ENCODE data around the gene HMGN5. TPM values are rescaled to one million over a fixed set of nuclear protein-coding genes. Genes with fewer than 3 reads are reported as not detected.
A peak's percentile ranks its signal among the peaks of the same experiment; 100 is the strongest.

HMGN5 gene
- total and polyA plus RNA-seq, 9 donors: 1.3 to 11.6 (median 7.1) TPM

GRCh38 chrX:81215685-81216084, 14.0 kb upstream of the HMGN5 start:
- Histone ChIP-seq H3K9me3 (replicated peaks; ENCODE audit: control insufficient read depth, low read depth, low read length) (no peaks in the 10 kb centered on the region), H3K27ac (ENCODE audit: low read length) (no peak overlapping the region), H3K4me3 (ENCODE audit: low read length) (no peak overlapping the region), H3K4me1 (ENCODE audit: control insufficient read depth, insufficient read depth, low read length) (no peaks in the 10 kb centered on the region), H3K36me3 (ENCODE audit: control insufficient read depth, insufficient read depth, low read length) (no peaks in the 10 kb centered on the region), H3K27me3 (ENCODE audit: control insufficient read depth, insufficient read depth, low read length) (no peaks in the 10 kb centered on the region)
- DNase-seq: no peak
- WGBS (ENCODE audit: insufficient coverage): no CpG with 5 or more reads among the region's 1 CpG

GRCh38 chrX:81208916-81209315, 7.2 kb upstream of the HMGN5 start:
- DNase-seq: no peak
- Histone ChIP-seq H3K36me3 (ENCODE audit: control insufficient read depth, insufficient read depth, low read length) (no peaks in the 10 kb centered on the region), H3K4me1 (ENCODE audit: control insufficient read depth, insufficient read depth, low read length) (no peaks in the 10 kb centered on the region), H3K27me3 (ENCODE audit: control insufficient read depth, insufficient read depth, low read length) (no peaks in the 10 kb centered on the region), H3K4me3 (ENCODE audit: low read length) (no peak overlapping the region), H3K27ac (ENCODE audit: low read length) (no peak overlapping the region), H3K9me3 (replicated peaks; ENCODE audit: control insufficient read depth, low read depth, low read length) (no peaks in the 10 kb centered on the region)
- WGBS (ENCODE audit: insufficient coverage): 57% methylated on average over 1 of the region's 8 CpGs

GRCh38 chrX:81206476-81206875, 4.8 kb upstream of the HMGN5 start:
- H3K27ac ChIP-seq (ENCODE audit: low read length): no peak overlapping the region
- 42% methylated on average over 1 of the region's 1 CpG for WGBS (ENCODE audit: insufficient coverage)
- peaks cover 4% of the 10 kb centered on the region for H3K27me3 ChIP-seq (ENCODE audit: control insufficient read depth, insufficient read depth, low read length)

GRCh38 chrX:81205551-81205950, 3.8 kb upstream of the HMGN5 start:
- Histone ChIP-seq H3K4me1 (ENCODE audit: control insufficient read depth, insufficient read depth, low read length) (no peaks in the 10 kb centered on the region), H3K27me3 (ENCODE audit: control insufficient read depth, insufficient read depth, low read length) (peaks cover 4% of the 10 kb centered on the region), H3K9me3 (replicated peaks; ENCODE audit: control insufficient read depth, low read depth, low read length) (no peaks in the 10 kb centered on the region), H3K36me3 (ENCODE audit: control insufficient read depth, insufficient read depth, low read length) (no peaks in the 10 kb centered on the region), H3K4me3 (ENCODE audit: low read length) (no peak overlapping the region), H3K27ac (ENCODE audit: low read length) (no peak overlapping the region)
- no CpG with 5 or more reads among the region's 2 CpGs for WGBS (ENCODE audit: insufficient coverage)
- DNase-seq: peak; percentile 17

More at GRCh38 chrX:81206476-81206875, 4.8 kb upstream of the HMGN5 start:
- DNase-seq: no peak
- Histone ChIP-seq H3K4me1 (ENCODE audit: control insufficient read depth, insufficient read depth, low read length) (no peaks in the 10 kb centered on the region), H3K36me3 (ENCODE audit: control insufficient read depth, insufficient read depth, low read length) (no peaks in the 10 kb centered on the region), H3K9me3 (replicated peaks; ENCODE audit: control insufficient read depth, low read depth, low read length) (no peaks in the 10 kb centered on the region), H3K4me3 (ENCODE audit: low read length) (no peak overlapping the region)

- H3K36me3 ChIP-seq (ENCODE audit: control insufficient read depth, insufficient read depth, low read length): no peaks in the 10 kb centered on the region
- H3K27me3 ChIP-seq (ENCODE audit: control insufficient read depth, insufficient read depth, low read length): peaks cover 4% of the 10 kb centered on the region
- no peaks in the 10 kb centered on the region for H3K9me3 ChIP-seq (replicated peaks; ENCODE audit: control insufficient read depth, low read depth, low read length)
- no CpG with 5 or more reads among the region's 1 CpG for WGBS (ENCODE audit: insufficient coverage)
- peak overlapping the region; percentile 95 for H3K27ac ChIP-seq (ENCODE audit: low read length)
- peak overlapping the region; percentile 69 for H3K4me3 ChIP-seq (ENCODE audit: low read length)
- H3K4me1 ChIP-seq (ENCODE audit: control insufficient read depth, insufficient read depth, low read length): no peaks in the 10 kb centered on the region
- DNase-seq: no peak
These were observed 1.2 kb upstream of the HMGN5 start for GRCh38 chrX:81202943-81203342.

GRCh38 chrX:81202456-81202819, 725 bp upstream of the HMGN5 start:
- no peak for DNase-seq
- H3K36me3 ChIP-seq (ENCODE audit: control insufficient read depth, insufficient read depth, low read length): no peaks in the 10 kb centered on the region
- peaks cover 4% of the 10 kb centered on the region for H3K27me3 ChIP-seq (ENCODE audit: control insufficient read depth, insufficient read depth, low read length)
- no peaks in the 10 kb centered on the region for H3K9me3 ChIP-seq (replicated peaks; ENCODE audit: control insufficient read depth, low read depth, low read length)
- peak overlapping the region; percentile 69 for H3K4me3 ChIP-seq (ENCODE audit: low read length)
- H3K4me1 ChIP-seq (ENCODE audit: control insufficient read depth, insufficient read depth, low read length): no peaks in the 10 kb centered on the region
- peak overlapping the region; percentile 95 for H3K27ac ChIP-seq (ENCODE audit: low read length)
- 32% methylated on average over 6 of the region's 8 CpGs for WGBS (ENCODE audit: insufficient coverage)

GRCh38 chrX:81201071-81201470, 642 bp downstream of the HMGN5 start:
- H3K27ac ChIP-seq (ENCODE audit: low read length): peak overlapping the region; percentile 95
- WGBS (ENCODE audit: insufficient coverage): no CpG with 5 or more reads among the region's 1 CpG
- no peaks in the 10 kb centered on the region for H3K9me3 ChIP-seq (replicated peaks; ENCODE audit: control insufficient read depth, low read depth, low read length)
- H3K27me3 ChIP-seq (ENCODE audit: control insufficient read depth, insufficient read depth, low read length): peaks cover 4% of the 10 kb centered on the region
- H3K4me1 ChIP-seq (ENCODE audit: control insufficient read depth, insufficient read depth, low read length): no peaks in the 10 kb centered on the region
- H3K36me3 ChIP-seq (ENCODE audit: control insufficient read depth, insufficient read depth, low read length): no peaks in the 10 kb centered on the region
- peak overlapping the region; percentile 69 for H3K4me3 ChIP-seq (ENCODE audit: low read length)
- DNase-seq: peak; percentile 16

- peak; percentile 36 for DNase-seq
- H3K27ac ChIP-seq (ENCODE audit: low read length): no peak overlapping the region
- no peaks in the 10 kb centered on the region for H3K9me3 ChIP-seq (replicated peaks; ENCODE audit: control insufficient read depth, low read depth, low read length)
- 40% methylated on average over 1 of the region's 5 CpGs for WGBS (ENCODE audit: insufficient coverage)
- H3K27me3 ChIP-seq (ENCODE audit: control insufficient read depth, insufficient read depth, low read length): no peaks in the 10 kb centered on the region
- no peaks in the 10 kb centered on the region for H3K4me1 ChIP-seq (ENCODE audit: control insufficient read depth, insufficient read depth, low read length)
- no peaks in the 10 kb centered on the region for H3K36me3 ChIP-seq (ENCODE audit: control insufficient read depth, insufficient read depth, low read length)
- H3K4me3 ChIP-seq (ENCODE audit: low read length): no peak overlapping the region
These were observed 6.0 kb downstream of the HMGN5 start for GRCh38 chrX:81195712-81196111.

GRCh38 chrX:81195259-81195658, 6.5 kb downstream of the HMGN5 start:
- H3K9me3 ChIP-seq (replicated peaks; ENCODE audit: control insufficient read depth, low read depth, low read length): no peaks in the 10 kb centered on the region
- H3K4me1 ChIP-seq (ENCODE audit: control insufficient read depth, insufficient read depth, low read length): no peaks in the 10 kb centered on the region
- H3K27me3 ChIP-seq (ENCODE audit: control insufficient read depth, insufficient read depth, low read length): no peaks in the 10 kb centered on the region
- no peak for DNase-seq
- H3K36me3 ChIP-seq (ENCODE audit: control insufficient read depth, insufficient read depth, low read length): no peaks in the 10 kb centered on the region
- H3K4me3 ChIP-seq (ENCODE audit: low read length): no peak overlapping the region
- WGBS (ENCODE audit: insufficient coverage): 67% methylated on average over 1 of the region's 2 CpGs
- no peak overlapping the region for H3K27ac ChIP-seq (ENCODE audit: low read length)

- Histone ChIP-seq H3K9me3 (replicated peaks; ENCODE audit: control insufficient read depth, low read depth, low read length) (no peaks in the 10 kb centered on the region), H3K27me3 (ENCODE audit: control insufficient read depth, insufficient read depth, low read length) (no peaks in the 10 kb centered on the region), H3K36me3 (ENCODE audit: control insufficient read depth, insufficient read depth, low read length) (no peaks in the 10 kb centered on the region), H3K4me1 (ENCODE audit: control insufficient read depth, insufficient read depth, low read length) (no peaks in the 10 kb centered on the region), H3K27ac (ENCODE audit: low read length) (no peak overlapping the region), H3K4me3 (ENCODE audit: low read length) (no peak overlapping the region)
- WGBS (ENCODE audit: insufficient coverage): no CpG with 5 or more reads among the region's 1 CpG
- peak; percentile 20 for DNase-seq
These were observed 27.4 kb downstream of the HMGN5 start for GRCh38 chrX:81174286-81174685.

GRCh38 chrX:81168391-81168790, 33.3 kb downstream of the HMGN5 start:
- Histone ChIP-seq H3K27ac (ENCODE audit: low read length) (no peak overlapping the region), H3K9me3 (replicated peaks; ENCODE audit: control insufficient read depth, low read depth, low read length) (no peaks in the 10 kb centered on the region), H3K27me3 (ENCODE audit: control insufficient read depth, insufficient read depth, low read length) (no peaks in the 10 kb centered on the region), H3K4me1 (ENCODE audit: control insufficient read depth, insufficient read depth, low read length) (no peaks in the 10 kb centered on the region), H3K36me3 (ENCODE audit: control insufficient read depth, insufficient read depth, low read length) (no peaks in the 10 kb centered on the region), H3K4me3 (ENCODE audit: low read length) (no peak overlapping the region)
- 63% methylated on average over 1 of the region's 3 CpGs for WGBS (ENCODE audit: insufficient coverage)
- no peak for DNase-seq

All from muscle of leg (tissue), 11 donors.